ENCODE measurements around the gene SPTBN1. TPM values are rescaled to one million over a fixed set of nuclear protein-coding genes. Genes with fewer than 3 reads are reported as not detected.
A peak's percentile ranks its signal among the peaks of the same experiment; 100 is the strongest.

SPTBN1 gene
- total RNA-seq, 1 donor from 2014 or later, result 70.3 TPM

DNA sequence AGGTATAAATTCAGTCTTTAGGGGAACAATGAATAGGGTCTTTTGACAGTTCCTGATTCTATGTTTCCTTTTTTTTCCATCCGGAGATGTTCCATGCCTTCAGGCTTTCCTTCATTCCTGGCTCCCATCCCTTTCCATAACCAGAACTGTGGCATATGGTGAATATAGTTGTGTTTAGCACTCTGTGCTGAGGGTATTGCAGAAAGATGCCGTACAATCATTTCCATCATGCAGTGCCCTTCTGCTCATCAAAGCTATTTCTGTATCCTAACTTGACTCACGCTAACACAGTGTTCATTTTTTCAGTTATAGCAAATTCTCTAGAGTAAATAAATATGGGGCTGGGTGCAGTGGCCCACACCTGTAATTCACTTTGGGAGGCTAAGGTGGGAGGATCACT, 135.4 kb downstream of the SPTBN1 start:
- Mint-ChIP-seq H3K4me3 (ENCODE audit: low read depth) (no peak overlapping the region), H3K4me1 (ENCODE audit: low read depth) (peaks cover 73% of the 10 kb centered on the region), H3K36me3 (ENCODE audit: low read depth) (peaks cover 29% of the 10 kb centered on the region), H3K9me3 (no peaks in the 10 kb centered on the region), H3K27me3 (ENCODE audit: low read depth) (no peaks in the 10 kb centered on the region), H3K27ac (peak overlapping the region; percentile 83)
- intact Hi-C loops (cut with micrococcal nuclease), result no loop called here
- no peak for DNase-seq (ENCODE audit: low spot score)

DNA sequence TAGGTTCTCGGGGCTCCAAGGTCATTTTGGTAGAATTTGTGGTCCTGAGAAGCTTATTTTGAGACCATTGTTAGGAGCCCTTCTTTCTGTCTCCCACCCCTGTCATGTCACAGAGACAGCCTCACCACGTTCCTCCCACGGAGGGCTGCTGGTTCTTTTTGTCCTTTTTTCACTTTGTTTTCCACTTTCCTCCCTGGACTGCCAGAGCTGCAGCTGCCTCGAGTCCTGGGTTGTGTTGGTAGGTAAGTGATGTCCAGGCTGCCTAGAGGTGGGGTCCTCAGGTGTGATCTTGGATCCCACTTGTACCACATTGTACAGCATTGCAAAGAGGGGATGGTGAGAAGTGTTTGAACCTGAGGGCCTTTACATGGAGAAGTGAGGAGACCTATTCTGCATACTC, 137.1 kb downstream of the SPTBN1 start:
- intact Hi-C loops (cut with micrococcal nuclease), result no loop called here
- Mint-ChIP-seq H3K27me3 (ENCODE audit: low read depth) (no peaks in the 10 kb centered on the region), H3K4me1 (ENCODE audit: low read depth) (peaks cover 74% of the 10 kb centered on the region), H3K36me3 (ENCODE audit: low read depth) (peaks cover 32% of the 10 kb centered on the region), H3K27ac (no peak overlapping the region), H3K4me3 (ENCODE audit: low read depth) (no peak overlapping the region), H3K9me3 (no peaks in the 10 kb centered on the region)
- no peak for DNase-seq (ENCODE audit: low spot score)

DNA sequence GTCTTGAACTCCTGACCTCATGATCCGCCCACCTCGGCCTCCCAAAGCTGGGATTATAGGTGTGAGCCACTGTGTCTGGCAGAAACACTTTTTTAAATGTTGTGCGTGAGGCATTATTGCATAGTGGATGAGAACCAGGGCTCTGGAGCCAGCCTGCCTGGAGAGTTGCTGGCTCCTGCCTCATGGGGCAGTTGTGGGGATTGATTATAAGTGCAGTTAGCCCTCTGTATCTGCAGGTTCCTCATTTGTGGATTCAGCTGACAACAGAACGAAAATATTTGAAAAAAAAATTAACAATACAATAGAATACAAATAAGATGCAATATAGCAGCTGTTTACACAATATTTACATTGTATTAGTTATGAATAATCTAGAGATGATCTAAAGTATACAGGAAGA, 137.9 kb downstream of the SPTBN1 start:
- Mint-ChIP-seq H3K27ac (no peak overlapping the region), H3K27me3 (ENCODE audit: low read depth) (no peaks in the 10 kb centered on the region), H3K36me3 (ENCODE audit: low read depth) (peaks cover 37% of the 10 kb centered on the region), H3K9me3 (no peaks in the 10 kb centered on the region), H3K4me1 (ENCODE audit: low read depth) (peaks cover 76% of the 10 kb centered on the region), H3K4me3 (ENCODE audit: low read depth) (no peak overlapping the region)
- intact Hi-C loops (cut with micrococcal nuclease), result no loop called here
- no peak for DNase-seq (ENCODE audit: low spot score)

DNA sequence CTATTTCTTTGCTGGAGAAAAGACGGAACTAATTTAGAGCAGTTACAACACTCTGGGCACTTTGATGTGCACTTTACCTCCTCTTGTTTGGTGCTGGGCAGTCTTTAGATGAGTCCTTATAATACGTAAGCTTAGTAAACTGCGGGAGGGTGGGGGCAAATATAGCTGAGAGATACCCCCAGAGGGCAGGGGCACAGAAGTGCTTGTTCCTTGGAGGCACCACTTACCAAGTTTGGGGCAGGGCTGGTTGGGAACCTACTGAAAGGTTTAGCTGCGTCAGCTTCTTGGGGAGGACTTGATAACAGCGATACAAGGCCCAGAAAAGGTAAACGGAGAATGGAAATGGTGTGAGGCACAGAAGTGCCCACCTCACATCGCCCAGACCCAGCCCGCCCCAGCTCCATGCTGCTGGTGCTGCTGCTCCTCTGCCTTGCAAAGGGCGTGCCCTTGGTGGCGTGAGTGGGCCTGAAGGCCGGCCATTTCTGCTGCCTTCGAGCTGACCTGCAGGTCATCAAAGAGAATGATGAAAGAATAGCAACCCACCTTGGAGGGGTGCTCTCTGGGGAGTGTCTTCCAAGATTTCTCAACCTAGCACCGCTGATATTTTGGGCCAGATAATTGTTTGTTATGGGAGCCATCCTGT, 139.2 kb downstream of the SPTBN1 start:
- H3K4me3 Mint-ChIP-seq (ENCODE audit: low read depth), result no peak overlapping the region
- intact Hi-C loops (cut with micrococcal nuclease), result no loop called here

DNA sequence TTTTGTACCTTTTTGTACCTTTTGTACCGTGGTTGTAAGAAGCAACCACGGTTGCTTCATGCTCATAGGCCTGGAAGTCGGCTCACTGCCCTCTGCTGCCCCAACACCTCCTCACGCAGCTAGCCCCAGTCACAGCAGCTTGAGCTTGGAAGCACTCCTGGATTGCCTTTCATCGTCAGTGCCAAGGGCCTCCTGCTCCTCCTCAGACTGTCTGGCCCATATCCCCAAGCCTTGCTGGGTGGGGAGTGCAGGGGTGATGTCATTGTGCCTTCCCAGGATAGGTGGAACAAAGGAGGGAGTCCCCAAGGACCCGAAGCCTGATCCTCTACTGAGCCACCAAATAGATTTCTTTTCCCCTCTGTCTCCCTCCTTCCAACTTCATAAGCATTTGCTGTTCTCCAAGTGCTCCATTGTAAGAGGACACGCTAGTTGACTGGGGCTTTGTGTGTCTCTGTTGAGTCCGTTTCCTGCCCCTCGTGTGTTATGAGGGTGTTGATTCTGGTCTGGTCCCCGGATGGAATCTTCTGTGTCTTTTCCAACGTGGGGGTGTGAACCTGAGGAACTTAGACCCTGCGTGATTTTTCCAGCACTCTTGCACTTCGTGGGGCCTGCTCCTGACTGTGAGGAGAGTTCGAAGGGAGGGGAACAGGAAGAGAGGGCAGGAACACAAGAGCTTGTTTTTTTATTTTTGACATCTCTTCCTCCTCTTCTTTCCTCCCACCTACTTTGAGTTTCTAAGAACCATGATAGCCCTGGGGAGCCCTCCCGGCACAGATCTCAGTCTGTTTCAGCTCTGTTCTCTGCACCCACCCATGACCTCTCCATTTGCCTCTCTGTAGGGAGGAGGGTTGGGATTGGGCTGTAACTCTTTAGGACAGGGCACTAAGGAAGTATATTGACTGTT, 140.1 kb downstream of the SPTBN1 start:
- H3K4me3 Mint-ChIP-seq (ENCODE audit: low read depth), result peak overlapping the region; percentile 69
- no peaks in the 10 kb centered on the region for H3K27me3 Mint-ChIP-seq (ENCODE audit: low read depth)
- peaks cover 82% of the 10 kb centered on the region for H3K4me1 Mint-ChIP-seq (ENCODE audit: low read depth)
- peaks cover 50% of the 10 kb centered on the region for H3K36me3 Mint-ChIP-seq (ENCODE audit: low read depth)
- peak overlapping the region; percentile 94 for H3K27ac Mint-ChIP-seq
- no peaks in the 10 kb centered on the region for H3K9me3 Mint-ChIP-seq
- intact Hi-C loops (cut with micrococcal nuclease), result loop anchor here (2.0 kb wide), 1 partner anchor 37 kb away; no protein-coding TSS in a partner anchor
- DNase-seq (ENCODE audit: low spot score), result no peak

More for the DNA sequence above, 139.2 kb downstream of the SPTBN1 start:
- Mint-ChIP-seq H3K9me3 (no peaks in the 10 kb centered on the region), H3K27ac (peak overlapping the region; percentile 94), H3K4me1 (ENCODE audit: low read depth) (peaks cover 82% of the 10 kb centered on the region), H3K36me3 (ENCODE audit: low read depth) (peaks cover 46% of the 10 kb centered on the region), H3K27me3 (ENCODE audit: low read depth) (no peaks in the 10 kb centered on the region)
- no peak for DNase-seq (ENCODE audit: low spot score)

DNA sequence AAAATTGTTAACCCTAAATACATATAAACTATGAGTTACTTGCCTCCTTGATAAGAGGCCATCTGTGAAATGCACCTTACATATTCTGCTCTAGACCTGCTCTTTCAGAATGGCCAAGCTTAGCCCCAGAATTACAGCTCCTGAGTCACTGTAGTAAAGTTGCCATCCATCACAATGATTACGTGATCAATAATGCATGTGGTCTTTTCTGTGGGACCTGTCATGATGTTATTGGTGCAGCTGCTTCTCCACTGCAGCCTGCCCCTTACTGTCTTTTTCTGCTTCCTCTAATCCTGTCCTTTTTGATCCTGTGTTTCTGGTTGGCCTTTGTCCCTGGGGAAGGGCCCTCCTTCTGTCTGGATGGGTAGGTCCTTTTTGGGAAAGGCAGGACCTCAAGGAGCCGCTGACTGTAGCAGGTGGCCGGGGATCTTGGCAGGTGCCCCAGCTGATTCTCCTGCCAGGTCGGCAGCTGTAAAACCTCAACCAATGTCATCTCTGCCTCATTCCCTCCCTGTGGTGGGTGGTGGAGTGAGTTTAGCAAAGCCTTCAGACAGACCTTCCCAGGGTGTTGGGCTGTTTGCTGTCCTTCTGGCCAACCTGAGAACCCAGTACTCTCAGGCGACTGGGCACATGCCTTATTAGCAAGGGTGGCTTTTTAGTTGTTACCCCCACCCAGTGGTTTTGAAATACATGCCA, 141.2 kb downstream of the SPTBN1 start:
- no peaks in the 10 kb centered on the region for H3K27me3 Mint-ChIP-seq (ENCODE audit: low read depth)
- H3K27ac Mint-ChIP-seq, result peak overlapping the region; percentile 94
- intact Hi-C loops (cut with micrococcal nuclease), result loop anchor here (2.0 kb wide), 1 partner anchor 38 kb away; no protein-coding TSS in a partner anchor
- no peaks in the 10 kb centered on the region for H3K9me3 Mint-ChIP-seq
- no peak for DNase-seq (ENCODE audit: low spot score)
- peaks cover 88% of the 10 kb centered on the region for H3K4me1 Mint-ChIP-seq (ENCODE audit: low read depth)
- peaks cover 54% of the 10 kb centered on the region for H3K36me3 Mint-ChIP-seq (ENCODE audit: low read depth)
- H3K4me3 Mint-ChIP-seq (ENCODE audit: low read depth), result peak overlapping the region; percentile 64

DNA sequence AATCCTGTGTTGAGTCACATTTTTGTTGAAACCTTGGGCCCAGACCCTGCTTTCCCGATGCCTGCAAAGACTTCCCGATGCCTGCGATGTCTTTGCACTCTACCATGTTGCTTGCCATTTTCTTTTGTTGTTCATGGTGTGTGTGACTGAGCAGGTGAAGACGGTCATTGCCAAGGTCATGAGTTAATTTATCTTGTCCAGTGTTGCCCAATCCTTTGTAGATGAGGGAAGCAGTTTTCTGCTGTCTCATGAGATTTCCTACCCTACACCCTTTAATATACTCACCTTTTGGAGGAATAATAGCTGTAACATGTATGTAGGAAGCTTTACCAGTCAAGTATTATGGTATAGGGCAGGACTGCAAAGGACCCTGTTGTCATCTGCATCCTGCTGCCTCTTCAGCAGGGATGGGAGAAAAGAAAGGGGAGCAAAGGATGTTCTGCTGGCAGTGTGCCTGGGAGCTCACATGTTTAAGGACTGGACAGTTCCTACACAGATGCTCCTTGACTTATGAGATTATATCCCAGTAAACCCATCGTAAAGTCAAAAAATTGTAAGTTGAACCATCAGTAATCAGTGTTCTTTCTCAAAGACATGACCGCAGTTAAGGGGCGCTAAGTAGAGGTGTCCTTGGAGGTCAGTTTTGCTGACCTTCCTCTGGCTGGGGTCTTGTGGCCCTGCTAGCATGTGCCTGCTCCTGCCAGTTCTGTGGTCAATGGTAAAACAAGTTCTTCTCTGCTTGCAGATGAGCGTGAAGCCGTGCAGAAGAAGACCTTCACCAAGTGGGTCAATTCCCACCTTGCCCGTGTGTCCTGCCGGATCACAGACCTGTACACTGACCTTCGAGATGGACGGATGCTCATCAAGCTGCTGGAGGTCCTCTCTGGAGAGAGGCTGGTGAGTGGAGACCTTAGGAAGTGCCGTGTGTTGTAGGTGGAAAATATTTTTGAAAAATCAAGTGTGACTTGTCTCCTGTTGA, 142.5 kb downstream of the SPTBN1 start:
- Mint-ChIP-seq H3K4me3 (ENCODE audit: low read depth) (no peak overlapping the region), H3K27ac (peak overlapping the region; percentile 50), H3K36me3 (ENCODE audit: low read depth) (peaks cover 56% of the 10 kb centered on the region), H3K9me3 (no peaks in the 10 kb centered on the region), H3K4me1 (ENCODE audit: low read depth) (peaks cover 90% of the 10 kb centered on the region), H3K27me3 (ENCODE audit: low read depth) (no peaks in the 10 kb centered on the region)
- intact Hi-C loops (cut with micrococcal nuclease), result no loop called here
- no peak for DNase-seq (ENCODE audit: low spot score)

DNA sequence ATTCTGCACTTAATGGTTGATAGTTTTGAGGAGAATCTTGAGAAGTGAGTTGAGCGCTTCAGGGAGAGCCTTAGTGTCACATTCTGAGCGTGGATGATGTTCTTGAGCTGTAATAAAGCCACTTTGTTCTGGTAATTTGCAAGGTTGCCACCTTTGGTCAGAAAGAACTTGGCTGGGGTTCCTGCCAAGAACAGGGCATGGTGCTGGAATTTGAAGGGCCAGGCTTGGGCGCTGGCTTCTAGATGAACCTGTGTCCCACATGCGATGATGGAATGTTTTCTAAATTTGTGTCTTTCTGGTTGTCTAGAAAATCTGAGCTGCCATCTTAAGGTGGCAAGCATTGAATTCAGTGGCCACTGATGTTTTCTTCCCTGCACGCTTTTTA, 143.2 kb downstream of the SPTBN1 start:
- DNase-seq (ENCODE audit: low spot score), result no peak
- H3K4me3 Mint-ChIP-seq (ENCODE audit: low read depth), result no peak overlapping the region
- peak overlapping the region; percentile 84 for H3K27ac Mint-ChIP-seq
- no peaks in the 10 kb centered on the region for H3K27me3 Mint-ChIP-seq (ENCODE audit: low read depth)
- intact Hi-C loops (cut with micrococcal nuclease), result no loop called here
- H3K9me3 Mint-ChIP-seq, result no peaks in the 10 kb centered on the region
- H3K4me1 Mint-ChIP-seq (ENCODE audit: low read depth), result peaks cover 96% of the 10 kb centered on the region
- H3K36me3 Mint-ChIP-seq (ENCODE audit: low read depth), result peaks cover 56% of the 10 kb centered on the region

DNA sequence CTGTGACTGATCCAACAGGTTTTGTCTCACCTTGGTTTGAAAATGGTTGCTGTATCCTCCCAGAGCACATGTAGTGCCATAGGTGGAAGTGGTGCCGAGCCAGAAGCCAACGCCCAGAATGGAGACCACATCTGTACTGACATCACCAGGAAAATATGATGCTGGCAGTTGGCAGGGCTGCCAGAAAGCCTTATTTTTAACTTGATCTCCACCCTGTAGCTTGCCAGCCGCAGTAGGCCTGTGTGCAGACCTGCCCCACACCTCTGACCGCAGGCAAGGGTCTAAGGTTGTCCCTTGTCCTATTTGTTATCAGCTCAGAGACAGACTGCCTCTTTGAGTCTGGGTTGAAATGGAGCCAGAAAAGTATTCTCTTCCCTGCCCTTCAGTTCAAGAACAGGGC, 143.8 kb downstream of the SPTBN1 start:
- peak overlapping the region; percentile 26 for H3K4me3 Mint-ChIP-seq (ENCODE audit: low read depth)
- no peaks in the 10 kb centered on the region for H3K9me3 Mint-ChIP-seq
- DNase-seq (ENCODE audit: low spot score), result peak; percentile 38
- intact Hi-C loops (cut with micrococcal nuclease), result no loop called here
- peaks cover 99% of the 10 kb centered on the region for H3K4me1 Mint-ChIP-seq (ENCODE audit: low read depth)
- no peaks in the 10 kb centered on the region for H3K27me3 Mint-ChIP-seq (ENCODE audit: low read depth)
- peaks cover 55% of the 10 kb centered on the region for H3K36me3 Mint-ChIP-seq (ENCODE audit: low read depth)
- peak overlapping the region; percentile 84 for H3K27ac Mint-ChIP-seq

DNA sequence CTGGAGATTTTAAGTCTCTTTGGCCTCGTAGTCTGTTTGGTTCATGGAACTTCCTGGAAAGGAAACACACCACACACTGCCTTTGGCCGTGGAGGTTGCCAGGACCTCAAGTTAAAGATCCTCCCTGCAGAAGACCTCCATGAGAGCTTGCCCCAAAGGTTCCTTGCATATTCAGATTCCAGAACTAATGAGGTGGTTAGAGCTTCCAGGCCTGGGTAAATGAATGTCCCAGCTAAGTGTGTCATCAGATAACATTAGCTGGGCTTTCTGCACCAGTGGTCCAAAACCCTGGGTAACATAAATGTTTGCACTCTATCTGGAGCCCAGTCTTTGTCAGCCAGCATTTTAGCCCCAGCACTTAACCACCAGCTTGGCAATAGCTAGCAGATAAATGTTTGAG, 145.2 kb downstream of the SPTBN1 start:
- Mint-ChIP-seq H3K9me3 (no peaks in the 10 kb centered on the region), H3K36me3 (ENCODE audit: low read depth) (peaks cover 42% of the 10 kb centered on the region), H3K4me1 (ENCODE audit: low read depth) (peaks cover 99% of the 10 kb centered on the region), H3K27me3 (ENCODE audit: low read depth) (no peaks in the 10 kb centered on the region), H3K4me3 (ENCODE audit: low read depth) (no peak overlapping the region), H3K27ac (peak overlapping the region; percentile 88)
- DNase-seq (ENCODE audit: low spot score), result no peak
- intact Hi-C loops (cut with micrococcal nuclease), result no loop called here

DNA sequence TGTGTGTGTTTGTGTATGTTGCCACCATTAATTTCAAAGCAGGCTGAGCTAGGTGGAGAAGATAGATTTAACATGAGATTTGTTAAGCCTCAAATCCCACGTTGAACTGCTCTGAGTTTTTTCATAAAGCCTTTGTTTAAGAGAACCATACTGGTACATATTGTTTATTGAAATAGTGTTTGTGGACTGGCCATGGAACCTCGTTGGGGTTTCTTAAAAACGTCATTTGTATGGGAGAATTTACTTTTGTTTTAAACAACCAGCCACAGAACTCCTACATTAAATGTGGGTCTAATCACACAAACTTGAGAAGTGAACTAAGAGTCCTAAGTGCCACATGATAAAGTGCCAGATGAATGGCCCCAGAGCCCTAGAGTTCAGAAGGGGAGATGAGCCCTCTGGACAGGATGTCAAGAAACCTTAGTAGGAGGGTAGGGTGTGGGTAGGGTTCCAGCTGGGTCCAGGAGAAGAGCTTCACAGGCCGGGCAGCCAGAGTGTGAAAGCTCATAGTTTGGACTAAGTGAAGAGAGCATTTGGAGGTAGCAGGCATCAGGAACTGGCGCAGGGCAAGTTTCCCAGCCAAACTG, 146.7 kb downstream of the SPTBN1 start:
- Mint-ChIP-seq H3K9me3 (no peaks in the 10 kb centered on the region), H3K4me1 (ENCODE audit: low read depth) (peaks cover 91% of the 10 kb centered on the region), H3K36me3 (ENCODE audit: low read depth) (peaks cover 39% of the 10 kb centered on the region), H3K27ac (peak overlapping the region; percentile 88), H3K27me3 (ENCODE audit: low read depth) (no peaks in the 10 kb centered on the region), H3K4me3 (ENCODE audit: low read depth) (peak overlapping the region; percentile 11)
- no peak for DNase-seq (ENCODE audit: low spot score)
- intact Hi-C loops (cut with micrococcal nuclease), result loop anchor here (1.0 to 2.0 kb wide), 3 partner anchors 14 to 78 kb away; no protein-coding TSS in a partner anchor

All from activated T-helper 2 cell treated with anti-CD3 and anti-CD28 coated beads, Interferon-gamma antibody, Interleukin-2, Interleukin-4, amounts not matched to agents 10 μg/mL and 5 μg/mL and 100 μg/mL, durations not matched to agents 14 hours and 24 hours and 36 hours (primary cell).